ENCODE data around the gene UPB1. TPM values are rescaled to one million over a fixed set of nuclear protein-coding genes. Genes with fewer than 3 reads are reported as not detected.

Gene UPB1
- total RNA-seq: not detected in 2 replicates

DNA sequence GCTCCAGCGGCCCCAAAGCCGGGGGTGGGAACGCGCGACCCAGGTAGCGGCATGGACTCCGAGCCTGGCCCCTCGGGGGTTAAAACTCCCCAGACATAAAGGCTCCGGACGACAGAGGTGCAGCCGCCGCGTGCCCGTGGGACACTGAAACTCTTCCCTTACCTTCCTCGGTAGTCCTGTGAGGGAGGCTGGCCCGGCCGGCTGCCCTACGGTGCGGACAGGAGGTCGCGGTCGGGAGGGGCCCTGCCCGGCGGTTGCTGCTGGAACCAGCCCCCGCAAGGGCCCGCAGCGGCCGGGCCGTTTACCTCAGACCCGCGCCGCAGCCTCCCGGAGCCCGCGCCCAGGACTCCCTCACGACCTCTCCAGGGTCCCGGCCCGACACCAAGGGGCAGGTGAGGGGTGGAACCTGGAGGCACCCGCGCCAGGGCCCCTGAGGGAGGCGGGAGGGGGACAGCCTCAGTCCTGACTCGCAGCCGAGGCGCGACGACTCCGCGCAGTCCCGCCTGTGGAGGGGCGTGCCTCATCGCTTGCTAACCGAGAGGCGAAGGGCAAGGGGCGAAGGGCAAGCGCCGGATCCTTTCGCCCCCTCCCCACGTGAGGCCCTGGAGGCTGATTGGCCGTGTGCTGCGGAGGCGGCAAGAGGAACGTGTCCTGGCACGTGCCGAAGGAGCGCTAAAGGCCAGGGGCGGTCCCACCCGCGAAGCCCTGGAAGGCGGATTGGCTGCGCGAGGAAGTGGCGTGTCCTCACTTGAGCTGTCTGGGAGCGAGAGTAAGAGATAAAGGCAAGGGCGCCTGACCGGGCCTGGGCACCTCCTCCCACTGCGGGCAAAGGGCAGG is at the start of gene UPB1:
Gene UPB1, plus strand, starts transcription at position 805 of the 837 bp plus-strand sequence. CDS start 72 bp downstream, outside the sequence.

DNA sequence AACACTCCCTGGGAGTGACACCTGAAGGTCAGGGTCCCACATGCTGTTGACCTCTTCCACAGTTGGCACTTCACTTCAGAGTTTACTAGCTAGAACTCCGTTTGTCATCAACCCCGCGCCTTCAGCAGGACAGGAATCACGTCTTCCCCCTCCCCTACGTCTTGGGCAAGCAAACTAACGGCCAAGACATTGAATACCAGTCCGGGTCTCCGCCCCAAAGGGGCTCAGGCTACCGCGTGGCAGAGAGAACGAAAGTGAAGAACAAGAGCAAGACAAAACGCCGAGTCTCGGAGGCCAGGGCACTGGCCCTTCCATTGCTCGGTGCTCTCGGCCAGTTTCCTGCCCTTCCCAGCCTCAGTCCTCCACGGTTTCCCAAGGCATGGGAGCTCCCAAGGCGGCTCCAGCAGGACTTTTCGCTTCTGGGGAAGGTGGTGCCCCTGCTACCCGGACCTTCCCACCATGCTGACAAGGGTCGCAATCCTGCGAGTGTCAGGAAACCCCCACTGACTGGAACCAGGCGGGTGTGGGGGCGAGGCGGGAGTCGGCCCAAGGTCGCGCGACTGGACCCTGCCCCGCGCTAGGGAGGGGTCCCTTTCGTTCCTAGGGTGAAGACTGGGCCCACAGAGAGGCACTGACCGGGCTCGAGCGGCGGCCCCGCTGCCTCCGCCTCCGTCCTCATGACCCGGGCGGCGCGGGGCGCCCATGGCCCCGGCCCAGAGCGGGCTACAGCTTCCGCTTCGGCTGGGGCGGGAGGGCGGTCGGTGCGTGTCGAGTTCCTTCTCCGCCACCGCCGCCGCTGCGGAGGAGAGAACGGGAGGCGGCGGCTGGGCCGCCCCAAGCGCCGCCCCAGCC is 59.4 kb downstream of the UPB1 start, which contains the start of gene GUCD1:
Gene GUCD1, minus strand, starts transcription at position 826 of the 852 bp plus-strand sequence. Its CDS starts 147 bp downstream, at position 679.

GRCh38 chr22:24555165-24556039 is 60.3 kb downstream of the UPB1 start, which contains the start of gene SNRPD3:
TSS of gene SNRPD3 (plus strand) at chr22:24555999. CDS start at chr22:24557675, 1,676 bp downstream.

Other genes starting within 250 kb of the UPB1 start
- 39.3 and 55.7 TPM in 2 replicates for gene SPECC1L, start 224.5 kb upstream of the UPB1 start, total RNA-seq
- 0.34 and 0.64 TPM in 2 replicates for gene ADORA2A, start 67.7 kb upstream of the UPB1 start, total RNA-seq
- 90.9 and 108 TPM in 2 replicates for gene GUCD1, start 59.8 kb downstream of the UPB1 start, total RNA-seq
- 165 and 200 TPM in 2 replicates for gene SNRPD3, start 60.7 kb downstream of the UPB1 start, total RNA-seq
- 4.2 and 6.5 TPM in 2 replicates for gene LRRC75B, start 97.7 kb downstream of the UPB1 start, total RNA-seq
- 7.3 and 7.9 TPM in 2 replicates for gene GGT1, start 107.9 kb downstream of the UPB1 start, total RNA-seq

Measured in nasal cavity respiratory epithelium epithelial cell of viscerocranial mucosa (primary cell).